ENCODE results near the gene RAD9A.

DNA sequence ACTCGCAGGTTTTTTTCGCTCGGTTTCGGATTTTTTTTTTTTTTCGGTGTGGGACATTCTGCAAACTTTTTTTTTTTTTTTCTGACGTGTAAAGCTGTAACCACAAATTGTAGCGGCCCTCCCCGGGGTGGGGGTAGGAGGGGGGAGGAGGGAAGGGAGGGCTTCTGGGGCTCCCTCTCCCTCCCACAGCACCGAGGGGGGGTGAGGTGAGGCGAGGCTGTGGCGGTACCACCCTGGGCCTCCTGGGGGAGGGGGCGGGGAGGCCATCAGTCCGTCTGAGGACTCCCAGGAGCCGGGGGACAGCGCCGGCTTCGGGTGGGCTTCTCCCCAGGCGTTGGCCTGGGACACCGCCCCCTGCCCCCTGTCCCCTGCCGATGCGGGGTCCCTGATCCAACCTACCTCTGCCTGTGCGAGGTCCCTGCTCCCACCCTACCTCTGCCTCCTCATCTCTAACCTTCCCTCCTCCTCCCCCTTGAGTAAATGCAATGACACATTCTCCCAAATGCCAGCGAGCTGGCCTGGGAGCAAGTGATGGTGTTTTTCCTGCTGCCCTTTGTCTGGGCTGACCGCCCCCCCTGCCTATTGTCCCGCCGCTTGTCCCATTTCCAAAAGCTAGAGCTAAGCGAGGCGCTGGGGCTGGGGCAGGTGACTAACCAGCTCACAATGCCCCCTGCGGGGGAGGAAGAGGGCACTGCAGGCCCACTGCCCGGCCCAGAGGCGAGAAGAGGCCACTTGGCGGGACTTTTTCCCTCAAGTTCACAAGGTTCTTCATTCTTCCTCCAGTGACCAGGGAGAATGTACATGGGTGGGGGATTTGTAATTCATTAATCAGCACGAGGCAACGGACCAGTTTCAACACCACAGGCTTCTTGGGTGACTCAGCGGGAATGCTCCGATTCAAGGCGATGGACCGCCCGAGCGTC, 17.9 kb upstream of the RAD9A start:
- TF ChIP-seq, protein P1, sequence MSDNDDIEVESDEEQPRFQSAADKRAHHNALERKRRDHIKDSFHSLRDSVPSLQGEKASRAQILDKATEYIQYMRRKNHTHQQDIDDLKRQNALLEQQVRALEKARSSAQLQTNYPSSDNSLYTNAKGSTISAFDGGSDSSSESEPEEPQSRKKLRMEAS (IDR thresholded peaks at IDR 0.05; ENCODE audit: low read depth, low read length): peak; percentile 89
- TF ChIP-seq, protein P2, sequence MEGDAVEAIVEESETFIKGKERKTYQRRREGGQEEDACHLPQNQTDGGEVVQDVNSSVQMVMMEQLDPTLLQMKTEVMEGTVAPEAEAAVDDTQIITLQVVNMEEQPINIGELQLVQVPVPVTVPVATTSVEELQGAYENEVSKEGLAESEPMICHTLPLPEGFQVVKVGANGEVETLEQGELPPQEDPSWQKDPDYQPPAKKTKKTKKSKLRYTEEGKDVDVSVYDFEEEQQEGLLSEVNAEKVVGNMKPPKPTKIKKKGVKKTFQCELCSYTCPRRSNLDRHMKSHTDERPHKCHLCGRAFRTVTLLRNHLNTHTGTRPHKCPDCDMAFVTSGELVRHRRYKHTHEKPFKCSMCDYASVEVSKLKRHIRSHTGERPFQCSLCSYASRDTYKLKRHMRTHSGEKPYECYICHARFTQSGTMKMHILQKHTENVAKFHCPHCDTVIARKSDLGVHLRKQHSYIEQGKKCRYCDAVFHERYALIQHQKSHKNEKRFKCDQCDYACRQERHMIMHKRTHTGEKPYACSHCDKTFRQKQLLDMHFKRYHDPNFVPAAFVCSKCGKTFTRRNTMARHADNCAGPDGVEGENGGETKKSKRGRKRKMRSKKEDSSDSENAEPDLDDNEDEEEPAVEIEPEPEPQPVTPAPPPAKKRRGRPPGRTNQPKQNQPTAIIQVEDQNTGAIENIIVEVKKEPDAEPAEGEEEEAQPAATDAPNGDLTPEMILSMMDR (IDR thresholded peaks at IDR 0.05; ENCODE audit: low read depth, low read length): peak; percentile 56

Measured in NB4 (cell line).